ENCODE measurements around the gene FMNL2.

FMNL2 gene

DNA sequence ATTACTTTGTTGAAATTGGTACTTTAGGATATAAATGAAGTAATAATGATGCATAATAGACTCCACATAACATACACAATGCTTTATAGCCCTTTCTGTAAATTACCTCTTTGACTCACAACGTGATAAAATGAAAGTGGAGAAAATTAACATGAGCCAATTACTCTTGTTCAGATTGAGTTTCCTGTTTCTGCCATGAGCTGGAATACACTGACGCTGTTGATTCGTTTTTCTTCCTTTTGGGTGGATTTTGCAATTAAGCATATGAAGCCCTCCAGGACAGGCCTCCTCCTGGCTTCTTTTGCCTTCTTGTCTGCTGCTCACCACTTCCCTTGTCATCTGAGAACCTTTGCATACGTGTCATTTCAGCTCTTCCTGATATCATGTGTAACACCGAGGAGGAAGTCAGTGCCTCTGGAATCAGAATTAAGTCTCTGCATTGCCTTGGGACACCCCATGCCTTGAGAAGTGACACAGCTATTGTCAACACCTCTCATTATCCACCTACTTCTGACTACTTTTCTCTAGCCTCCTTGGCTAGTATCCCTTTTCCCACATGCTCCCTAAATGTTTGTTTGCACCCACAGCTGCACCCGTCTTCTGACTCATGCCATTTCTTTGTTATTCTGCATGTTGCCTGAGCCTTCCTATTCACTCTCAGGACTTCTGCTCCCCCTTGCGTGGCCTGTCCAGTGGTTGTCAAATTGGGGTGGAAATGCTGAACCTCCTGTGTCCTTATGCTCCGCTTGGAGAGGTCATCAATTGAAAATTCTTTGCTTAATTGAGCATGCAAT lies 134.1 kb downstream of the FMNL2 start:
- peak overlapping the region; percentile 37 for H2AFZ ChIP-seq (ENCODE audit: low read depth, low read length)
- no peak for ATAC-seq (ENCODE audit: insufficient read depth, low read depth)
- H3K4me2 ChIP-seq (ENCODE audit: insufficient read depth, low read length), result 0 out of 2 replicates have a peak overlapping the region, but pooled peaks have one; percentile 32
- TF ChIP-seq EZH2 (IDR thresholded peaks at IDR 0.05; ENCODE audit: borderline replicate concordance, low read depth, low read length, severe bottlenecking), result no peak
- TF ChIP-seq, protein P1, sequence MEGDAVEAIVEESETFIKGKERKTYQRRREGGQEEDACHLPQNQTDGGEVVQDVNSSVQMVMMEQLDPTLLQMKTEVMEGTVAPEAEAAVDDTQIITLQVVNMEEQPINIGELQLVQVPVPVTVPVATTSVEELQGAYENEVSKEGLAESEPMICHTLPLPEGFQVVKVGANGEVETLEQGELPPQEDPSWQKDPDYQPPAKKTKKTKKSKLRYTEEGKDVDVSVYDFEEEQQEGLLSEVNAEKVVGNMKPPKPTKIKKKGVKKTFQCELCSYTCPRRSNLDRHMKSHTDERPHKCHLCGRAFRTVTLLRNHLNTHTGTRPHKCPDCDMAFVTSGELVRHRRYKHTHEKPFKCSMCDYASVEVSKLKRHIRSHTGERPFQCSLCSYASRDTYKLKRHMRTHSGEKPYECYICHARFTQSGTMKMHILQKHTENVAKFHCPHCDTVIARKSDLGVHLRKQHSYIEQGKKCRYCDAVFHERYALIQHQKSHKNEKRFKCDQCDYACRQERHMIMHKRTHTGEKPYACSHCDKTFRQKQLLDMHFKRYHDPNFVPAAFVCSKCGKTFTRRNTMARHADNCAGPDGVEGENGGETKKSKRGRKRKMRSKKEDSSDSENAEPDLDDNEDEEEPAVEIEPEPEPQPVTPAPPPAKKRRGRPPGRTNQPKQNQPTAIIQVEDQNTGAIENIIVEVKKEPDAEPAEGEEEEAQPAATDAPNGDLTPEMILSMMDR (IDR thresholded peaks at IDR 0.05; ENCODE audit: borderline replicate concordance, extremely low read depth, low read length, poor library complexity, severe bottlenecking), result no peak
- DNase-seq, result no peak
- peaks cover 3% of the 10 kb centered on the region for H3K27me3 ChIP-seq (ENCODE audit: insufficient read depth, low read length, poor library complexity)
- H3K9ac ChIP-seq (ENCODE audit: low read depth, low read length), result no peak overlapping the region
- H3K36me3 ChIP-seq (ENCODE audit: insufficient read depth, low read length), result no peaks in the 10 kb centered on the region
- H3K9me3 ChIP-seq (ENCODE audit: insufficient read depth, low read length, severe bottlenecking), result no peaks in the 10 kb centered on the region
- H3K79me2 ChIP-seq (ENCODE audit: insufficient read depth, low read length), result no peaks in the 10 kb centered on the region
- H4K20me1 ChIP-seq (ENCODE audit: insufficient read depth, low read length), result no peaks in the 10 kb centered on the region
- H3K4me1 ChIP-seq (ENCODE audit: insufficient read depth, low read length), result no peaks in the 10 kb centered on the region
- H3K27ac ChIP-seq (ENCODE audit: low read length), result no peak overlapping the region
- no peak overlapping the region for H3K4me3 ChIP-seq (ENCODE audit: low read depth in 1 of 2, low read length in 2 of 2)

GRCh38 chr2:152470861-152471854 lies 136.2 kb downstream of the FMNL2 start:
- Histone ChIP-seq H3K4me2 (ENCODE audit: insufficient read depth, low read length) (no peak overlapping the region), H3K36me3 (ENCODE audit: insufficient read depth, low read length) (no peaks in the 10 kb centered on the region), H3K27me3 (ENCODE audit: insufficient read depth, low read length, poor library complexity) (no peaks in the 10 kb centered on the region), H3K4me3 (ENCODE audit: low read depth in 1 of 2, low read length in 2 of 2) (no peak overlapping the region), H2AFZ (ENCODE audit: low read depth, low read length) (no peak overlapping the region), H3K4me1 (ENCODE audit: insufficient read depth, low read length) (no peaks in the 10 kb centered on the region), H4K20me1 (ENCODE audit: insufficient read depth, low read length) (no peaks in the 10 kb centered on the region), H3K79me2 (ENCODE audit: insufficient read depth, low read length) (no peaks in the 10 kb centered on the region), H3K9me3 (ENCODE audit: insufficient read depth, low read length, severe bottlenecking) (no peaks in the 10 kb centered on the region), H3K9ac (ENCODE audit: low read depth, low read length) (no peak overlapping the region), H3K27ac (ENCODE audit: low read length) (no peak overlapping the region)
- TF ChIP-seq, protein P1 (IDR thresholded peaks at IDR 0.05; ENCODE audit: borderline replicate concordance, extremely low read depth, low read length, poor library complexity, severe bottlenecking), result no peak
- no peak for TF ChIP-seq EZH2 (IDR thresholded peaks at IDR 0.05; ENCODE audit: borderline replicate concordance, low read depth, low read length, severe bottlenecking)
- ATAC-seq (ENCODE audit: insufficient read depth, low read depth) (no peak), DNase-seq (no peak)

GRCh38 chr2:152472481-152472887 lies 137.5 kb downstream of the FMNL2 start:
- no peak for TF ChIP-seq EZH2 (IDR thresholded peaks at IDR 0.05; ENCODE audit: borderline replicate concordance, low read depth, low read length, severe bottlenecking)
- TF ChIP-seq, protein P1 (IDR thresholded peaks at IDR 0.05; ENCODE audit: borderline replicate concordance, extremely low read depth, low read length, poor library complexity, severe bottlenecking), result no peak
- Histone ChIP-seq H3K4me1 (ENCODE audit: insufficient read depth, low read length) (no peaks in the 10 kb centered on the region), H3K4me3 (ENCODE audit: low read depth in 1 of 2, low read length in 2 of 2) (no peak overlapping the region), H3K27ac (ENCODE audit: low read length) (no peak overlapping the region), H2AFZ (ENCODE audit: low read depth, low read length) (no peak overlapping the region), H3K4me2 (ENCODE audit: insufficient read depth, low read length) (no peak overlapping the region), H3K79me2 (ENCODE audit: insufficient read depth, low read length) (no peaks in the 10 kb centered on the region), H4K20me1 (ENCODE audit: insufficient read depth, low read length) (no peaks in the 10 kb centered on the region), H3K9ac (ENCODE audit: low read depth, low read length) (no peak overlapping the region), H3K9me3 (ENCODE audit: insufficient read depth, low read length, severe bottlenecking) (no peaks in the 10 kb centered on the region), H3K36me3 (ENCODE audit: insufficient read depth, low read length) (no peaks in the 10 kb centered on the region), H3K27me3 (ENCODE audit: insufficient read depth, low read length, poor library complexity) (no peaks in the 10 kb centered on the region)
- ATAC-seq (ENCODE audit: insufficient read depth, low read depth) (no peak), DNase-seq (no peak)
